Measurements from ENCODE around the gene USP17L30. TPM values are rescaled to one million over a fixed set of nuclear protein-coding genes. Genes with fewer than 3 reads are reported as not detected.

The USP17L30 gene
- total RNA-seq, 1 donor from 2014 or later: not detected

Other genes starting within 250 kb of the USP17L30 start
- gene FAM90A26, start 192.7 kb upstream of the USP17L30 start, total RNA-seq: not detected
- not detected for gene USP17L10, start 152.5 kb upstream of the USP17L30 start, total RNA-seq
- gene USP17L11, start 147.7 kb upstream of the USP17L30 start, total RNA-seq: not detected
- not detected for gene USP17L12, start 143.0 kb upstream of the USP17L30 start, total RNA-seq
- not detected for gene USP17L13, start 138.2 kb upstream of the USP17L30 start, total RNA-seq
- not detected for gene USP17L15, start 128.7 kb upstream of the USP17L30 start, total RNA-seq
- not detected for gene USP17L17, start 119.2 kb upstream of the USP17L30 start, total RNA-seq
- gene USP17L18, start 114.5 kb upstream of the USP17L30 start, total RNA-seq: not detected
- not detected for gene USP17L19, start 109.8 kb upstream of the USP17L30 start, total RNA-seq
- gene USP17L20, start 105.0 kb upstream of the USP17L30 start, total RNA-seq: not detected
- gene USP17L21, start 100.3 kb upstream of the USP17L30 start, total RNA-seq: not detected
- gene USP17L22, start 95.5 kb upstream of the USP17L30 start, total RNA-seq: not detected
- not detected for gene USP17L24, start 38.0 kb upstream of the USP17L30 start, total RNA-seq
- not detected for gene USP17L25, start 33.2 kb upstream of the USP17L30 start, total RNA-seq
- gene USP17L26, start 28.5 kb upstream of the USP17L30 start, total RNA-seq: not detected
- gene USP17L5, start 23.7 kb upstream of the USP17L30 start, total RNA-seq: not detected
- gene USP17L27, start 19.0 kb upstream of the USP17L30 start, total RNA-seq: not detected
- not detected for gene USP17L28, start 14.2 kb upstream of the USP17L30 start, total RNA-seq
- gene USP17L29, start 9.5 kb upstream of the USP17L30 start, total RNA-seq: not detected
- gene DEFB131A, start 81.3 kb downstream of the USP17L30 start, total RNA-seq: not detected

Measured in Right ventricle myocardium superior (tissue), 1 donor.